NCI-H510A (cell line): ENCODE data around the gene CACNG8.
"Not testable (repeated sequence)": the region's sequence is repeated elsewhere in the genome, so short reads cannot be mapped to it uniquely, and the experiment has no call there.

Source experiments
- DNase-seq: peaks from one replicate; lab custom pipeline; 2025; lab: John Stamatoyannopoulos, UW

Gene CACNG8

GRCh38 chr19:53962887-53963431, at the start of gene CACNG8:
TSS of gene CACNG8 (plus strand) at chr19:53962937.
- no peak for DNase-seq

- no peak for DNase-seq
These were observed 47.7 kb upstream of the CACNG8 start for GRCh38 chr19:53915000-53915399.

- DNase-seq, result no peak
These were observed 46.7 kb upstream of the CACNG8 start for GRCh38 chr19:53916004-53916403.

GRCh38 chr19:53917356-53917755, 45.4 kb upstream of the CACNG8 start:
- no peak for DNase-seq

- DNase-seq, result no peak
These were observed 35.0 kb upstream of the CACNG8 start for GRCh38 chr19:53927739-53928138.

- DNase-seq, result no peak
These were observed 26.7 kb upstream of the CACNG8 start for GRCh38 chr19:53936029-53936428.

GRCh38 chr19:53942001-53942786, 20.5 kb upstream of the CACNG8 start:
- no peak for DNase-seq

GRCh38 chr19:53944416-53944815, 18.3 kb upstream of the CACNG8 start:
- no peak for DNase-seq

- no peak for DNase-seq
These were observed 17.8 kb upstream of the CACNG8 start for GRCh38 chr19:53944933-53945332.

GRCh38 chr19:53945441-53945840, 17.3 kb upstream of the CACNG8 start:
- no peak for DNase-seq

GRCh38 chr19:53945998-53946397, 16.7 kb upstream of the CACNG8 start:
- no peak for DNase-seq

GRCh38 chr19:53947624-53948023, 15.1 kb upstream of the CACNG8 start:
- no peak for DNase-seq

- DNase-seq, result not testable (repeated sequence)
These were observed 14.1 kb upstream of the CACNG8 start for GRCh38 chr19:53948611-53949010.

- no peak for DNase-seq
These were observed 11.3 kb upstream of the CACNG8 start for GRCh38 chr19:53951436-53951835.

- DNase-seq, result no peak
These were observed 10.8 kb upstream of the CACNG8 start for GRCh38 chr19:53951947-53952346.

- DNase-seq, result no peak
These were observed 9.4 kb upstream of the CACNG8 start for GRCh38 chr19:53953383-53953782.

GRCh38 chr19:53957448-53958167, 5.1 kb upstream of the CACNG8 start:
- DNase-seq, result no peak

- no peak for DNase-seq
These were observed 4.6 kb upstream of the CACNG8 start for GRCh38 chr19:53958168-53958571.

- DNase-seq, result no peak
These were observed 3.6 kb upstream of the CACNG8 start for GRCh38 chr19:53958823-53959757.

GRCh38 chr19:53960187-53960586, 2.5 kb upstream of the CACNG8 start:
- no peak for DNase-seq

GRCh38 chr19:53960886-53961285, 1.9 kb upstream of the CACNG8 start:
- no peak for DNase-seq
